GM12891 (cell line): Measurements from ENCODE around the gene TRPM8.

Source experiments
- PAX5 ChIP-seq: IDR thresholded peaks from 2 replicates; pipeline ENCODE4 v1.6.1; 2011; ENCODE audit warnings: low read length, moderate library complexity, mild to moderate bottlenecking; ENCODE audit not compliant: insufficient read depth, severe bottlenecking
- POLR2A ChIP-seq: IDR thresholded peaks from 2 replicates; pipeline ENCODE4 v1.6.1; 2011; ENCODE audit warnings: low read depth, low read length, control low read depth
- POLR2AphosphoS5 ChIP-seq: IDR thresholded peaks from 2 replicates; pipeline ENCODE4 v1.6.1; 2011; ENCODE audit warnings: low read depth, low read length, control low read depth
- SPI1 ChIP-seq: IDR thresholded peaks from 2 replicates; pipeline ENCODE4 v1.6.1; 2011; ENCODE audit warnings: low read depth, low read length, control low read depth
- TAF1 ChIP-seq: IDR thresholded peaks from 2 replicates; pipeline ENCODE4 v1.6.1; 2011; ENCODE audit warnings: low read depth, low read length, control low read depth

DNA sequence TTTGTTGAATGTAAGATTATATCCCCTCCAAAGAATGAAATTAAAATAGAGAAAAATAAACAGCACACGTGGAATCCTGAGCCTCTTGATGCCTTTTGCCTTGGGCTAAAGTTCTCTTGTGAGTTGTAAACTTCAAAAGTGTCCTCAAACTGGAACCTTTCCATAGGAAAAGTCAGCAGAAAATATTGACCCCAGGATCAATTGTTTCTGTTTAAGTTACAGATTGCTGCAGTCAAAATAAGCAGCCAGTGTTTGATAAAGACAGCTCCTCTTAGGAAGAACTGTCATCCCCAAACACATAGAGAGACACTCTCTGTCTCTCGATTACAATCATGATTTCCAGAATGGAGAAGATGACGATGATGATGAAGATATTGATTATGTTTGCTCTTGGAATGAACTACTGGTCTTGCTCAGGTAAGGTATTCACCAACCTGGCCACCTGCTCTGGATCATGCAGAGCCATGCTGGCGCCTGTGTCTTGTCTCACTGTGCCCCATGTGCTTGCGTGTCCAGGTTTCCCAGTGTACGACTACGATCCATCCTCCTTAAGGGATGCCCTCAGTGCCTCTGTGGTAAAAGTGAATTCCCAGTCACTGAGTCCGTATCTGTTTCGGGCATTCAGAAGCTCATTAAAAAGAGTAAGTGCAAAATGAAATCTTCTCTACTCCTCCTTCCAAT, 133.4 kb downstream of the TRPM8 start, which contains the start of gene SPP2:
- no peak for TF ChIP-seq POLR2AphosphoS5
- TF ChIP-seq POLR2A: no peak
- TF ChIP-seq SPI1: no peak
- no peak for TF ChIP-seq PAX5
- no peak for TF ChIP-seq TAF1
